Transverse colon (tissue), 3 donors: ENCODE data around the gene INTS14.

Experiments
- POLR2A ChIP-seq: fragments of 450-650 bp; IDR thresholded peaks from one replicate; pipeline ENCODE4 v1.6.1; 2016; ENCODE audit warnings: antibody characterized with exemption, mild to moderate bottlenecking, moderate library complexity
- POLR2AphosphoS5 ChIP-seq, 3 donors: sonication (generic); formaldehyde crosslinking; IDR thresholded peaks; one replicate each; pipeline ENCODE4 v1.6.1; 2016; ENCODE audit warnings: antibody characterized with exemption in 3 of 3

DNA sequence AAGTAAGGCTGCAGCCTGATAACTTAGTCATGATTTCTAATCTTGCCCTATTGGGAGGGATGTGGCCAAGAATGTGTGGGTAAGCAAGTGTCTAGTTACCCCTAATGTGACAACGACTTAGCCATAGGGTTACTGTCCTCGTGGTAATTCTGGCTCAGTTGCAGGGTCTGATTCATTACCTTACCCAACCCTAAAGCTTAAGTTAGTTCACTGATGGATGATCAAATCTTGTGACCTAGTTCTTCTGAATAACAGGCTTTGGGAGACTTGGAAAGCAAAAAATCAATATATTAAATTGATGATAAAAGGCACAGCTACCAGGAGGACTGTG lies 1.6 kb upstream of the INTS14 start:
- no peak for TF ChIP-seq POLR2AphosphoS5 (IDR thresholded peaks at IDR 0.05)
- TF ChIP-seq POLR2A = no peak
